Astrocyte of the spinal cord (primary cell): ENCODE results near the gene ADRA2C.

Experiments used
- DNase-seq: peaks from one replicate; pipeline ENCODE4 v3.0.0; 2011; ENCODE audit warnings: low read depth, low spot score
- H3K4me3 ChIP-seq: 2 replicates; pipeline ENCODE4 v1.5.1; 2011; ENCODE audit warnings: low read depth, mild to moderate bottlenecking, low read length, moderate library complexity
- CTCF ChIP-seq: IDR thresholded peaks from 2 replicates; pipeline ENCODE4 v1.5.1; 2012; ENCODE audit warnings: low read depth, mild to moderate bottlenecking, low read length, inconsistent platforms
- in situ Hi-C: cut with HindIII; loops from 2 replicates; pipeline ENCODE4 v1.10.0; 2017; ENCODE audit warnings: low sequenced_read_pairs

ADRA2C gene

GRCh38 chr4:3725936-3726870 is 40.0 kb upstream of the ADRA2C start:
- in situ Hi-C loops, result no loop called here
- no peak for TF ChIP-seq CTCF
- no peak overlapping the region for H3K4me3 ChIP-seq
- DNase-seq, result no peak

GRCh38 chr4:3727847-3728469 is 38.2 kb upstream of the ADRA2C start:
- in situ Hi-C loops, result no loop called here
- no peak for TF ChIP-seq CTCF
- no peak overlapping the region for H3K4me3 ChIP-seq
- DNase-seq, result no peak

- no peak for DNase-seq
- no peak for TF ChIP-seq CTCF
- in situ Hi-C loops, result no loop called here
Measured at GRCh38 chr4:3729188-3729881, 36.9 kb upstream of the ADRA2C start.

GRCh38 chr4:3729882-3730226 is 36.3 kb upstream of the ADRA2C start:
- in situ Hi-C loops, result no loop called here
- H3K4me3 ChIP-seq, result no peak overlapping the region
- no peak for DNase-seq
- no peak for TF ChIP-seq CTCF

More at GRCh38 chr4:3729188-3729881, 36.9 kb upstream of the ADRA2C start:
- H3K4me3 ChIP-seq, result no peak overlapping the region

- DNase-seq, result no peak
- no peak overlapping the region for H3K4me3 ChIP-seq
- no peak for TF ChIP-seq CTCF
- in situ Hi-C loops, result no loop called here
Measured at GRCh38 chr4:3730422-3731190, 35.6 kb upstream of the ADRA2C start.
